HPDE6-E6E7 (cell line): ENCODE data around the gene FAM3A.

Source experiments
- DNase-seq: peaks from one replicate; pipeline ENCODE4 v3.0.0; 2011; ENCODE audit warnings: missing footprints; ENCODE audit errors: extremely low spot score

The FAM3A gene

GRCh38 chrX:154481911-154482601 lies 34.0 kb downstream of the FAM3A start:
- DNase-seq: no peak

- no peak for DNase-seq
These were observed 34.8 kb downstream of the FAM3A start for GRCh38 chrX:154481195-154481594.

- DNase-seq: peak; percentile 95
These were observed 37.1 kb downstream of the FAM3A start, which contains the start of gene LAGE3 for GRCh38 chrX:154478728-154479622. TSS of gene LAGE3 (minus strand) at chrX:154479281. CDS start at chrX:154478915, 366 bp downstream.

GRCh38 chrX:154477891-154478477 lies 38.0 kb downstream of the FAM3A start:
- DNase-seq: no peak

- DNase-seq: no peak
These were observed 39.2 kb downstream of the FAM3A start for GRCh38 chrX:154476821-154477220.

GRCh38 chrX:154473683-154474082 lies 42.3 kb downstream of the FAM3A start:
- DNase-seq: no peak

- no peak for DNase-seq
These were observed 43.1 kb downstream of the FAM3A start for GRCh38 chrX:154472685-154473632.

GRCh38 chrX:154471839-154472684 lies 44.0 kb downstream of the FAM3A start:
- no peak for DNase-seq

- DNase-seq: no peak
These were observed 45.0 kb downstream of the FAM3A start for GRCh38 chrX:154470914-154471568.

GRCh38 chrX:154470434-154470833 lies 45.6 kb downstream of the FAM3A start:
- DNase-seq: no peak

- no peak for DNase-seq
These were observed 46.2 kb downstream of the FAM3A start for GRCh38 chrX:154469880-154470279.

GRCh38 chrX:154469114-154469513 lies 46.9 kb downstream of the FAM3A start:
- no peak for DNase-seq

- no peak for DNase-seq
These were observed 47.8 kb downstream of the FAM3A start for GRCh38 chrX:154468217-154468616.

- DNase-seq: no peak
These were observed 48.5 kb downstream of the FAM3A start for GRCh38 chrX:154467556-154467955.

GRCh38 chrX:154466907-154467306 lies 49.1 kb downstream of the FAM3A start:
- no peak for DNase-seq

GRCh38 chrX:154466036-154466435 lies 50.0 kb downstream of the FAM3A start:
- DNase-seq: no peak

- DNase-seq: no peak
These were observed 50.4 kb downstream of the FAM3A start for GRCh38 chrX:154465601-154466000.

GRCh38 chrX:154464806-154465365 lies 51.1 kb downstream of the FAM3A start:
- DNase-seq: no peak

GRCh38 chrX:154463611-154464220 lies 52.3 kb downstream of the FAM3A start:
- no peak for DNase-seq
